Aorta (tissue), 5 donors: ENCODE results near the gene MAPK9. TPM values are rescaled to one million over a fixed set of nuclear protein-coding genes. Genes with fewer than 3 reads are reported as not detected.

Experiments
- ATAC-seq: fragments of 200-7000 bp; cut with Tn5 transposase; one replicate; pipeline ENCODE4 v1.9.1; 2022; ENCODE audit warnings: moderate library complexity; ENCODE audit not compliant: low FRiP score
- DNase-seq, 2 donors: peaks; one replicate each; pipeline ENCODE4 v3.0.0-alpha.2; 2020
- H3K27ac ChIP-seq, 2 donors: one replicate each; pipeline ENCODE4 v1.5.1; 2013; ENCODE audit warnings: low read length in 2 of 2, mild to moderate bottlenecking in 2 of 2, moderate library complexity in 2 of 2, control low read depth in 1 of 2, inconsistent platforms in 1 of 2, low read depth in 1 of 2
- H3K27me3 ChIP-seq, 2 donors: one replicate each; pipeline ENCODE4 v1.6.1; 2013; ENCODE audit warnings: control low read depth in 1 of 2, low read length in 1 of 2, mild to moderate bottlenecking in 1 of 2, moderate library complexity in 1 of 2; ENCODE audit not compliant: insufficient read depth in 2 of 2, control insufficient read depth in 1 of 2
- H3K36me3 ChIP-seq, 2 donors: one replicate each; pipeline ENCODE4 v1.6.1; 2013; ENCODE audit warnings: control low read depth in 1 of 2, low read length in 1 of 2, mild to moderate bottlenecking in 1 of 2; ENCODE audit not compliant: insufficient read depth in 2 of 2, control insufficient read depth in 1 of 2
- H3K4me1 ChIP-seq, 2 donors: one replicate each; pipeline ENCODE4 v1.6.1; 2013; ENCODE audit warnings: low read length in 2 of 2, control low read depth in 1 of 2, mild to moderate bottlenecking in 1 of 2, moderate library complexity in 1 of 2; ENCODE audit not compliant: insufficient read depth in 2 of 2, control insufficient read depth in 1 of 2
- H3K4me3 ChIP-seq, 2 donors: one replicate each; pipeline ENCODE4 v1.5.1; 2013; ENCODE audit warnings: low read length in 2 of 2, control low read depth in 1 of 2, mild to moderate bottlenecking in 1 of 2
- H3K9me3 ChIP-seq: one replicate; pipeline ENCODE4 v1.6.1; 2013; ENCODE audit warnings: mild to moderate bottlenecking, low read length; ENCODE audit not compliant: control insufficient read depth
- WGBS, 2 donors: extraction: QIAGEN DNeasy Blood & Tissue Kit; methylation state at CpG; one replicate each; pipeline ENCODE4 v1.1.7; 2013; 5-methylcytosine and 5-hydroxymethylcytosine counted together
- intact Hi-C, 2 donors: fragments of 100-400 bp; cut with DNase I; formaldehyde crosslinking; loops; one replicate each; pipeline versions ENCODE4 v1.14.2 to v1.15.0; 2022
- polyA plus RNA-seq, 2 donors: library from polyadenylated mRNA; stranded (reverse); fragments of 200-250 nt; gene quantifications; one replicate each; pipeline ENCODE4 v1.2.3, GENCODE V29; 2013
- total RNA-seq, 2 donors: library from RNA; stranded (reverse); fragmentation: NEBNext Ultra II Directional; extraction: Animal tissue kit (Norgen Biotek cat#: 25700); gene quantifications; one replicate each; pipeline ENCODE4 v1.2.1, GENCODE V29; 2021
- donor health status: healthy with polysubstance abuse.
- donor health status: Bipolar disorder and iron deficiency.
- donor health status: DM: no; HTN: no; CAD: no.
- donor health status: DM: no; HTN: no; CAD: no.
- donor health status: DM: yes; HTN: yes; CAD: no.

Gene MAPK9
- total and polyA plus RNA-seq, 4 donors = 15.8 to 36.4 (median 26.7) TPM

GRCh38 chr5:180329606-180330269 is 37.9 kb upstream of the MAPK9 start:
- Histone ChIP-seq H3K36me3 (no peaks in the 10 kb centered on the region), H3K9me3 (no peaks in the 10 kb centered on the region), H3K4me1 (no peaks in the 10 kb centered on the region), H3K4me3 (no peak overlapping the region), H3K27me3 (no peaks in the 10 kb centered on the region), H3K27ac (no peak overlapping the region)
- DNase-seq (peak in 1 of 2 donors; percentile 39), ATAC-seq (no peak)
- intact Hi-C loops = loop anchor here (5.0 kb wide), 2 partner anchors 37 to 197 kb away; partner anchors contain the start of gene MAPK9 (in 1 of the 2)
- WGBS, 2 donors = 93 to 94% methylated on average over 8 of the region's 8 CpGs

GRCh38 chr5:180329138-180329435 is 37.2 kb upstream of the MAPK9 start:
- WGBS, 2 donors = 95 to 99% methylated on average over 7 of the region's 7 CpGs
- no peak for ATAC-seq
- H3K9me3 ChIP-seq = no peaks in the 10 kb centered on the region
- H3K27me3 ChIP-seq = no peaks in the 10 kb centered on the region
- no peaks in the 10 kb centered on the region for H3K4me1 ChIP-seq
- no peak overlapping the region for H3K4me3 ChIP-seq
- H3K27ac ChIP-seq = no peak overlapping the region
- H3K36me3 ChIP-seq = no peaks in the 10 kb centered on the region
- intact Hi-C loops = loop anchor here (5.0 kb wide), 2 partner anchors 37 to 197 kb away; partner anchors contain the start of gene MAPK9 (in 1 of the 2)
- DNase-seq = no peak

- H3K36me3 ChIP-seq = peaks cover 0 to 5% of the 10 kb centered on the region in 2 donors
- intact Hi-C loops = loop anchor here (5.0 kb wide), 2 partner anchors 36 to 196 kb away; partner anchors contain the start of gene MAPK9 (in 1 of the 2)
- ATAC-seq (peak; percentile 53), DNase-seq (peak; percentile 88 to 94)
- no peak overlapping the region for H3K27ac ChIP-seq
- H3K4me3 ChIP-seq = no peak overlapping the region
- no peaks in the 10 kb centered on the region for H3K27me3 ChIP-seq
- no peaks in the 10 kb centered on the region for H3K4me1 ChIP-seq
- 68% methylated on average over 31 of the region's 31 CpGs for WGBS, 2 donors
- no peaks in the 10 kb centered on the region for H3K9me3 ChIP-seq
These were observed 36.6 kb upstream of the MAPK9 start for GRCh38 chr5:180328296-180329137.

- 91% methylated on average over 9 to 10 of the region's 10 CpGs for whole genome bisulfite sequencing, 2 donors
- no peak overlapping the region for H3K4me3 ChIP-seq
- H3K4me1 ChIP-seq = no peaks in the 10 kb centered on the region
- ATAC-seq = no peak
- intact Hi-C loops = loop anchor here (5.0 kb wide), 2 partner anchors 35 to 195 kb away; partner anchors contain the start of gene MAPK9 (in 1 of the 2)
- H3K27me3 ChIP-seq = no peaks in the 10 kb centered on the region
- no peaks in the 10 kb centered on the region for H3K9me3 ChIP-seq
- no peak for DNase-seq
- no peak overlapping the region for H3K27ac ChIP-seq
- H3K36me3 ChIP-seq = peaks cover 0 to 5% of the 10 kb centered on the region in 2 donors
These were observed 35.2 kb upstream of the MAPK9 start for GRCh38 chr5:180326989-180327565.

GRCh38 chr5:180324601-180324950 is 32.7 kb upstream of the MAPK9 start:
- Histone ChIP-seq H3K27me3 (no peaks in the 10 kb centered on the region), H3K4me3 (no peak overlapping the region), H3K27ac (no peak overlapping the region), H3K36me3 (peaks cover 0 to 5% of the 10 kb centered on the region in 2 donors), H3K4me1 (no peaks in the 10 kb centered on the region), H3K9me3 (no peaks in the 10 kb centered on the region)
- 65 to 66% methylated on average over 8 of the region's 8 CpGs for WGBS, 2 donors
- no peak for DNase-seq
- ATAC-seq = no peak
- intact Hi-C loops = no loop called here

- intact Hi-C loops = no loop called here
- WGBS, 2 donors = 64 to 69% methylated on average over 11 of the region's 11 CpGs
- DNase-seq = peak in 1 of 2 donors; percentile 35
- no peaks in the 10 kb centered on the region for H3K4me1 ChIP-seq
- H3K36me3 ChIP-seq = peaks cover 0 to 5% of the 10 kb centered on the region in 2 donors
- no peak for ATAC-seq
- H3K27ac ChIP-seq = no peak overlapping the region
- no peak overlapping the region for H3K4me3 ChIP-seq
- H3K9me3 ChIP-seq = no peaks in the 10 kb centered on the region
- H3K27me3 ChIP-seq = no peaks in the 10 kb centered on the region
These were observed 32.2 kb upstream of the MAPK9 start for GRCh38 chr5:180323941-180324600.

- Histone ChIP-seq H3K27ac (no peak overlapping the region), H3K4me3 (no peak overlapping the region), H3K9me3 (no peaks in the 10 kb centered on the region), H3K4me1 (no peaks in the 10 kb centered on the region), H3K27me3 (no peaks in the 10 kb centered on the region), H3K36me3 (peaks cover 0 to 5% of the 10 kb centered on the region in 2 donors)
- WGBS, 2 donors = 89 to 90% methylated on average over 14 of the region's 14 CpGs
- peak in 1 of 2 donors; percentile 24 for DNase-seq
- ATAC-seq = no peak
- intact Hi-C loops = no loop called here
These were observed 31.3 kb upstream of the MAPK9 start for GRCh38 chr5:180323160-180323559.

GRCh38 chr5:180318456-180319089 is 26.7 kb upstream of the MAPK9 start:
- intact Hi-C loops = no loop called here
- H3K27ac ChIP-seq = no peak overlapping the region
- H3K9me3 ChIP-seq = no peaks in the 10 kb centered on the region
- peaks cover 0 to under 1% of the 10 kb centered on the region in 2 donors for H3K36me3 ChIP-seq
- H3K4me3 ChIP-seq = no peak overlapping the region
- peak in 1 of 2 donors; percentile 22 for DNase-seq
- WGBS, 2 donors = 94 to 95% methylated on average over 23 of the region's 23 CpGs
- no peaks in the 10 kb centered on the region for H3K4me1 ChIP-seq
- ATAC-seq = no peak
- no peaks in the 10 kb centered on the region for H3K27me3 ChIP-seq
